ENCODE results near the gene CCR6. TPM values are rescaled to one million over a fixed set of nuclear protein-coding genes. Genes with fewer than 3 reads are reported as not detected.

Gene CCR6
- total RNA-seq, 1 experiment from 2014 or later = not detected

DNA sequence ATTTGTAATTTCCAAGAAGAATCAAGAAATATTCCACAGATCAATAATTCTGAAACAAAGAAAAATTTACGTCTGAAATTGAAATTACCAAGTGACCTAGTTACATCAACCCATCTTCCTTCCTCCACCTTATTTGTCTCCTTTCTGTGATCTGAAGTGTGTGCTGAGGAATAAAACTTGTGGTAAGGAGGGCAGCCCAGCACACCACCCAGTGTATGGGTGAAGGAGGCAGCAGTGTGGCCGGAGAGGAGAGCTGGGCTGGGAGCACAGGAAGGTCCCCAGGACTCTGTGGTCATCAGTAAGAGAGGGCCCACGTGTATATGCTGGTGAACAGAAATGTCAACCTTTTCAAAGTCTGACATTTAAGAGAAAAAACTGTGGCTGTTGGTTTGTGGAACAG is 11.3 kb upstream of the CCR6 start:
- no peaks in the 10 kb centered on the region for H3K9me3 ChIP-seq (ENCODE audit: control insufficient read depth, insufficient read depth, low read depth, low read length)
- H3K4me1 ChIP-seq (ENCODE audit: control insufficient read depth, insufficient read depth, low read length) = no peaks in the 10 kb centered on the region
- DNase-seq (ENCODE audit: low read depth, low spot score) = no peak
- POLR2A ChIA-PET = no interaction called here
- H3K27ac ChIP-seq (ENCODE audit: low read length) = no peak overlapping the region
- CTCF ChIA-PET = no interaction called here
- in situ Hi-C loops (cut with HindIII; ENCODE audit: low pct_unique_long_range_greater_than_20kb, low sequenced_read_pairs) (no loop called here), intact Hi-C loops (cut with micrococcal nuclease; ENCODE audit: unreplicated experiment) (no loop called here)
- TF ChIP-seq POLR2AphosphoS5 (IDR thresholded peaks at IDR 0.05; ENCODE audit: low read depth, low read length) = no peak
- no peak for TF ChIP-seq SIN3A (IDR thresholded peaks at IDR 0.05; ENCODE audit: borderline replicate concordance, insufficient read depth, low read depth, low read length)
- no peak for TF ChIP-seq TCF7L2 (IDR thresholded peaks at IDR 0.05; ENCODE audit: low read depth, low read length)
- TF ChIP-seq, protein P1, sequence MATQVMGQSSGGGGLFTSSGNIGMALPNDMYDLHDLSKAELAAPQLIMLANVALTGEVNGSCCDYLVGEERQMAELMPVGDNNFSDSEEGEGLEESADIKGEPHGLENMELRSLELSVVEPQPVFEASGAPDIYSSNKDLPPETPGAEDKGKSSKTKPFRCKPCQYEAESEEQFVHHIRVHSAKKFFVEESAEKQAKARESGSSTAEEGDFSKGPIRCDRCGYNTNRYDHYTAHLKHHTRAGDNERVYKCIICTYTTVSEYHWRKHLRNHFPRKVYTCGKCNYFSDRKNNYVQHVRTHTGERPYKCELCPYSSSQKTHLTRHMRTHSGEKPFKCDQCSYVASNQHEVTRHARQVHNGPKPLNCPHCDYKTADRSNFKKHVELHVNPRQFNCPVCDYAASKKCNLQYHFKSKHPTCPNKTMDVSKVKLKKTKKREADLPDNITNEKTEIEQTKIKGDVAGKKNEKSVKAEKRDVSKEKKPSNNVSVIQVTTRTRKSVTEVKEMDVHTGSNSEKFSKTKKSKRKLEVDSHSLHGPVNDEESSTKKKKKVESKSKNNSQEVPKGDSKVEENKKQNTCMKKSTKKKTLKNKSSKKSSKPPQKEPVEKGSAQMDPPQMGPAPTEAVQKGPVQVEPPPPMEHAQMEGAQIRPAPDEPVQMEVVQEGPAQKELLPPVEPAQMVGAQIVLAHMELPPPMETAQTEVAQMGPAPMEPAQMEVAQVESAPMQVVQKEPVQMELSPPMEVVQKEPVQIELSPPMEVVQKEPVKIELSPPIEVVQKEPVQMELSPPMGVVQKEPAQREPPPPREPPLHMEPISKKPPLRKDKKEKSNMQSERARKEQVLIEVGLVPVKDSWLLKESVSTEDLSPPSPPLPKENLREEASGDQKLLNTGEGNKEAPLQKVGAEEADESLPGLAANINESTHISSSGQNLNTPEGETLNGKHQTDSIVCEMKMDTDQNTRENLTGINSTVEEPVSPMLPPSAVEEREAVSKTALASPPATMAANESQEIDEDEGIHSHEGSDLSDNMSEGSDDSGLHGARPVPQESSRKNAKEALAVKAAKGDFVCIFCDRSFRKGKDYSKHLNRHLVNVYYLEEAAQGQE (IDR thresholded peaks at IDR 0.05; ENCODE audit: insufficient read depth in 1 of 2, low read depth in 2 of 2, low read length in 1 of 2) = no peak
- TF ChIP-seq, protein P2, sequence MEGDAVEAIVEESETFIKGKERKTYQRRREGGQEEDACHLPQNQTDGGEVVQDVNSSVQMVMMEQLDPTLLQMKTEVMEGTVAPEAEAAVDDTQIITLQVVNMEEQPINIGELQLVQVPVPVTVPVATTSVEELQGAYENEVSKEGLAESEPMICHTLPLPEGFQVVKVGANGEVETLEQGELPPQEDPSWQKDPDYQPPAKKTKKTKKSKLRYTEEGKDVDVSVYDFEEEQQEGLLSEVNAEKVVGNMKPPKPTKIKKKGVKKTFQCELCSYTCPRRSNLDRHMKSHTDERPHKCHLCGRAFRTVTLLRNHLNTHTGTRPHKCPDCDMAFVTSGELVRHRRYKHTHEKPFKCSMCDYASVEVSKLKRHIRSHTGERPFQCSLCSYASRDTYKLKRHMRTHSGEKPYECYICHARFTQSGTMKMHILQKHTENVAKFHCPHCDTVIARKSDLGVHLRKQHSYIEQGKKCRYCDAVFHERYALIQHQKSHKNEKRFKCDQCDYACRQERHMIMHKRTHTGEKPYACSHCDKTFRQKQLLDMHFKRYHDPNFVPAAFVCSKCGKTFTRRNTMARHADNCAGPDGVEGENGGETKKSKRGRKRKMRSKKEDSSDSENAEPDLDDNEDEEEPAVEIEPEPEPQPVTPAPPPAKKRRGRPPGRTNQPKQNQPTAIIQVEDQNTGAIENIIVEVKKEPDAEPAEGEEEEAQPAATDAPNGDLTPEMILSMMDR (IDR thresholded peaks at IDR 0.05) = no peak
- H3K36me3 ChIP-seq (ENCODE audit: control insufficient read depth, insufficient read depth, low read length) = no peaks in the 10 kb centered on the region
- H3K4me3 ChIP-seq (ENCODE audit: low read depth in 2 of 2, low read length in 2 of 2) = no peak overlapping the region
- no peak for ATAC-seq
- peaks cover 24% of the 10 kb centered on the region for H3K27me3 ChIP-seq (ENCODE audit: control insufficient read depth, insufficient read depth, low read length)
- BruUV-seq (replicated peaks) = no TSS peak

DNA sequence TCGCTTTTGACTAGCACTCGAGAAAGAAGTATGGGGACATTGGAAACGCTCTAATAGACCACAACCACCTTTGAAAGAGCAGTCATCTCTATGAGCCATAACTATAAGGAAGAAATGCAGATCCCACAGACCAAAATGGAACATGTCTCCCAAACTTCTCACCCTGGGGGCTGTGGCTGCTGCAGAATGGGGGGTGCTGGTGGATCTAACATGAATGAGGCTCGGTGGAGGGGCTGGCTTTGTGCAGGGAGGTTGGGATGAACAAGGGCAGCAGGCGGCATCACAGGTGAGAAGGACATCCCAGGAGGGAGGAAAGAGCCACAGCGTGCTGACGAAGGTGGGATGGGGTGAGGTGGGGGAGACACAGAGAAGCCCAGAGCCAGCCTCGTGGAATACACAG is 10.5 kb upstream of the CCR6 start:
- intact Hi-C loops (cut with micrococcal nuclease; ENCODE audit: unreplicated experiment) (no loop called here), in situ Hi-C loops (cut with HindIII; ENCODE audit: low pct_unique_long_range_greater_than_20kb, low sequenced_read_pairs) (no loop called here)
- Histone ChIP-seq H3K36me3 (ENCODE audit: control insufficient read depth, insufficient read depth, low read length) (no peaks in the 10 kb centered on the region), H3K4me1 (ENCODE audit: control insufficient read depth, insufficient read depth, low read length) (no peaks in the 10 kb centered on the region), H3K27ac (ENCODE audit: low read length) (no peak overlapping the region), H3K27me3 (ENCODE audit: control insufficient read depth, insufficient read depth, low read length) (peaks cover 20% of the 10 kb centered on the region), H3K4me3 (ENCODE audit: low read depth in 2 of 2, low read length in 2 of 2) (no peak overlapping the region), H3K9me3 (ENCODE audit: control insufficient read depth, insufficient read depth, low read depth, low read length) (no peaks in the 10 kb centered on the region)
- TF ChIP-seq, protein P1 (IDR thresholded peaks at IDR 0.05; ENCODE audit: insufficient read depth in 1 of 2, low read depth in 2 of 2, low read length in 1 of 2) = no peak
- TF ChIP-seq SIN3A (IDR thresholded peaks at IDR 0.05; ENCODE audit: borderline replicate concordance, insufficient read depth, low read depth, low read length) (no peak), POLR2AphosphoS5 (IDR thresholded peaks at IDR 0.05; ENCODE audit: low read depth, low read length) (no peak), TCF7L2 (IDR thresholded peaks at IDR 0.05; ENCODE audit: low read depth, low read length) (no peak)
- TF ChIP-seq, protein P2 (IDR thresholded peaks at IDR 0.05) = no peak
- no TSS peak for BruUV-seq (replicated peaks)
- no peak for ATAC-seq
- DNase-seq (ENCODE audit: low read depth, low spot score) = no peak
- CTCF ChIA-PET = no interaction called here
- POLR2A ChIA-PET = no interaction called here
